H1 (cell line): Measurements from ENCODE around the gene FAM107A. TPM values are rescaled to one million over a fixed set of nuclear protein-coding genes. Genes with fewer than 3 reads are reported as not detected.

Experiments used
- CTCF ChIA-PET: fragments of 300-600 bp; sonication (Branson Sonifier 250); formaldehyde crosslinking; loops from one replicate; lab custom pipeline; 2021; ENCODE audit not compliant: partially characterized antibody; lab: Charles Lee
- POLR2A ChIA-PET: fragments of 300-600 bp; sonication (Branson Sonifier 250); formaldehyde crosslinking; loops from one replicate; lab custom pipeline; 2021; ENCODE audit warnings: inconsistent platforms; ENCODE audit not compliant: partially characterized antibody; lab: Charles Lee
- DNase-seq, 2 experiments: peaks; one replicate each; pipeline versions ENCODE4 v3.0.0 to v3.0.0-alpha.2; 2010 to 2022; ENCODE audit warnings: low spot score in 2 of 2, low read depth in 1 of 2, mixed read lengths in 1 of 2
- FAIRE-seq: peaks from 2 replicates; lab custom pipeline; 2011; peaks lifted over from hg19 to GRCh38; lab: Jason Lieb, UNC
- H2AFZ ChIP-seq: 2 replicates; pipeline ENCODE4 v1.8.1; 2012; ENCODE audit warnings: low read length, inconsistent platforms
- H2AK5ac ChIP-seq: 2 replicates; pipeline ENCODE4 v1.6.1; 2013; ENCODE audit warnings: low read depth, low read length
- H2BK120ac ChIP-seq: replicated peaks from 2 replicates; pipeline ENCODE3; 2013; ENCODE audit warnings: low read depth, low read length, inconsistent platforms
- H2BK12ac ChIP-seq: 2 replicates; pipeline ENCODE4 v1.6.1; 2013; ENCODE audit warnings: low read depth, low read length
- H2BK15ac ChIP-seq: 2 replicates; pipeline ENCODE4 v1.6.1; 2013; ENCODE audit warnings: low read length
- H2BK20ac ChIP-seq: 2 replicates; pipeline ENCODE4 v1.6.1; 2013; ENCODE audit warnings: low read length
- H2BK5ac ChIP-seq: 2 replicates; pipeline ENCODE4 v1.6.1; 2013; ENCODE audit warnings: low read depth, low read length
- H3K14ac ChIP-seq: 2 replicates; pipeline ENCODE4 v1.6.1; 2013; ENCODE audit warnings: inconsistent platforms; ENCODE audit not compliant: insufficient read length
- H3K18ac ChIP-seq: 2 replicates; pipeline ENCODE4 v1.6.1; 2013; ENCODE audit warnings: low read length; ENCODE audit errors: extremely low read depth
- H3K23ac ChIP-seq: 2 replicates; pipeline ENCODE4 v1.6.1; 2013; ENCODE audit warnings: inconsistent platforms; ENCODE audit not compliant: insufficient read length
- H3K23me2 ChIP-seq: 2 replicates; pipeline ENCODE4 v1.6.1; 2013; ENCODE audit warnings: low read depth, low read length
- H3K27ac ChIP-seq: 2 replicates; pipeline ENCODE4 v1.6.1; 2011; ENCODE audit warnings: low read depth, low read length, inconsistent platforms
- H3K27me3 ChIP-seq, 4 experiments: replicated peaks in 1 of 4; 1 replicate in 1 of 4; 2 replicates in 3 of 4; pipeline versions ENCODE4 v1.6.1 to v1.8.1; 2011 to 2013; ENCODE audit warnings: low read length in 3 of 4, mild to moderate bottlenecking in 3 of 4, inconsistent platforms in 2 of 4, mixed read lengths in 2 of 4, moderate library complexity in 1 of 4; ENCODE audit not compliant: control insufficient read depth in 3 of 4, insufficient read depth in 3 of 4; ENCODE audit errors: extremely low read depth in 1 of 4
- H3K36me3 ChIP-seq, 4 experiments: 2 replicates each; pipeline versions ENCODE4 v1.6.1 to v1.8.1; 2011 to 2013; ENCODE audit warnings: mild to moderate bottlenecking in 4 of 4, low read length in 3 of 4, moderate library complexity in 2 of 4, control low read depth in 1 of 4, inconsistent platforms in 1 of 4; ENCODE audit not compliant: insufficient read depth in 4 of 4, control insufficient read depth in 2 of 4
- H3K4ac ChIP-seq: replicated peaks from 2 replicates; pipeline ENCODE3; 2013; ENCODE audit warnings: low read length, low read depth, mixed read lengths, inconsistent platforms; ENCODE audit not compliant: insufficient read length
- H3K4me1 ChIP-seq, 4 experiments: replicated peaks in 1 of 4; 1 replicate in 1 of 4; 2 replicates in 3 of 4; pipeline versions ENCODE4 v1.6.1 to v1.8.1; 2011 to 2013; ENCODE audit warnings: low read length in 3 of 4, inconsistent platforms in 2 of 4, mixed read lengths in 1 of 4; ENCODE audit not compliant: insufficient read depth in 4 of 4, control insufficient read depth in 3 of 4
- H3K4me2 ChIP-seq, 2 experiments: 2 replicates each; pipeline versions ENCODE4 v1.6.1 to v1.8.1; 2011 to 2013; ENCODE audit warnings: low read depth in 2 of 2, low read length in 2 of 2, control low read depth in 1 of 2, inconsistent platforms in 1 of 2, mild to moderate bottlenecking in 1 of 2; ENCODE audit not compliant: insufficient read depth in 1 of 2
- H3K4me3 ChIP-seq, 4 experiments: fragments of 200-600, 300-600 bp in 1 of 4; sonication (generic), shearing (Covaris generic), sonication (Bioruptor Twin) in 1 of 4; 2 replicates each; pipeline versions ENCODE4 v1.5.1 to v1.8.1; 2011 to 2016; ENCODE audit warnings: low read length in 4 of 4, low read depth in 3 of 4, control low read depth in 2 of 4, inconsistent platforms in 2 of 4, mild to moderate bottlenecking in 2 of 4, mixed read lengths in 1 of 4, moderate library complexity in 1 of 4; ENCODE audit not compliant: insufficient read depth in 2 of 4; ENCODE audit errors: extremely low read depth in 1 of 4
- H3K56ac ChIP-seq: replicated peaks from 2 replicates; pipeline ENCODE3; 2013; ENCODE audit warnings: low read depth, mild to moderate bottlenecking, mixed read lengths, low read length, inconsistent platforms; ENCODE audit not compliant: insufficient read length
- H3K79me1 ChIP-seq: 2 replicates; pipeline ENCODE4 v1.6.1; 2013; ENCODE audit warnings: low read depth, low read length, control low read depth
- H3K79me2 ChIP-seq, 2 experiments: 2 replicates each; pipeline versions ENCODE4 v1.6.1 to v1.8.1; 2012 to 2013; ENCODE audit warnings: low read length in 2 of 2, mild to moderate bottlenecking in 2 of 2, inconsistent platforms in 1 of 2; ENCODE audit not compliant: insufficient read depth in 2 of 2, control insufficient read depth in 1 of 2
- H3K9ac ChIP-seq, 4 experiments: replicated peaks in 1 of 4; 1 replicate in 1 of 4; 2 replicates in 3 of 4; pipeline versions ENCODE4 v1.6.1 to v1.8.1; 2011 to 2013; ENCODE audit warnings: low read depth in 3 of 4, low read length in 3 of 4, control low read depth in 2 of 4, mild to moderate bottlenecking in 2 of 4, moderate library complexity in 2 of 4, inconsistent platforms in 1 of 4; ENCODE audit errors: extremely low read depth in 1 of 4
- H3K9me3 ChIP-seq, 2 experiments: 2 replicates each; pipeline versions ENCODE4 v1.6.1 to v1.8.1; 2012 to 2013; ENCODE audit warnings: mild to moderate bottlenecking in 2 of 2, moderate library complexity in 2 of 2, control low read depth in 1 of 2, inconsistent platforms in 1 of 2, low read depth in 1 of 2, low read length in 1 of 2, mixed read lengths in 1 of 2; ENCODE audit not compliant: insufficient read depth in 2 of 2
- H4K20me1 ChIP-seq, 2 experiments: replicated peaks in 1 of 2; 2 replicates each; pipeline versions ENCODE3 to v1.8.1; 2011 to 2013; ENCODE audit warnings: inconsistent platforms in 2 of 2, low read length in 2 of 2, mild to moderate bottlenecking in 1 of 2; ENCODE audit not compliant: insufficient read depth in 2 of 2, control insufficient read depth in 1 of 2
- H4K5ac ChIP-seq: 2 replicates; pipeline ENCODE4 v1.6.1; 2013; ENCODE audit warnings: low read length, low read depth, mixed read lengths, inconsistent platforms; ENCODE audit not compliant: insufficient read length
- H4K8ac ChIP-seq: 2 replicates; pipeline ENCODE4 v1.8.0; 2013; ENCODE audit warnings: mild to moderate bottlenecking, moderate library complexity, low read length, inconsistent platforms; ENCODE audit not compliant: insufficient read depth; ENCODE audit errors: extremely low read depth
- H4K91ac ChIP-seq: replicated peaks from 2 replicates; pipeline ENCODE3; 2013; ENCODE audit warnings: low read length, mixed read lengths, inconsistent platforms; ENCODE audit not compliant: insufficient read length
- CTCF ChIP-seq, 3 experiments: IDR thresholded peaks; 1 replicate in 2 of 3; 2 replicates in 1 of 3; pipeline versions ENCODE4 v1.5.1 to v1.6.1; 2011; ENCODE audit warnings: low read length in 3 of 3, mild to moderate bottlenecking in 3 of 3, inconsistent platforms in 2 of 3, low read depth in 1 of 3, moderate library complexity in 1 of 3; ENCODE audit not compliant: insufficient read depth in 1 of 3; ENCODE audit errors: control extremely low read depth in 1 of 3
- KDM1A ChIP-seq: fragments of 200-600, 300-600 bp; sonication (generic); IDR thresholded peaks from 2 replicates; pipeline ENCODE4 v1.7.1; 2016; ENCODE audit warnings: mild to moderate bottlenecking, low read length, borderline replicate concordance
- SAP30 ChIP-seq: fragments of 300-600 bp; sonication (generic); IDR thresholded peaks from 2 replicates; pipeline ENCODE4 v1.7.1; 2012; ENCODE audit warnings: low read length, moderate library complexity, mild to moderate bottlenecking, inconsistent platforms; ENCODE audit not compliant: insufficient read depth, insufficient replicate concordance
- WGBS, 2 experiments: shearing (Covaris generic) in 1 of 2; methylation state at CpG; one replicate each; pipeline versions ENCODE4 v1.1.6 to v1.1.7; 2013 to 2015; ENCODE audit warnings: low lambda C conversion rate in 2 of 2, mixed read lengths in 2 of 2, inconsistent platforms in 1 of 2, low coverage in 1 of 2, missing lambda C conversion rate in 1 of 2; ENCODE audit not compliant: insufficient replicate concordance in 2 of 2, insufficient coverage in 1 of 2, insufficient read length in 1 of 2; ENCODE audit errors: extremely low coverage in 1 of 2, missing lambda C conversion rate in 1 of 2; 5-methylcytosine and 5-hydroxymethylcytosine counted together
- polyA plus RNA-seq, 7 experiments: library from polyadenylated mRNA; depleted of rRNA in 3 of 7; stranded (reverse) in 5 of 7; unstranded in 2 of 7; fragments of >200 nt in 5 of 7; fragments of 200-250 nt in 2 of 7; gene quantifications; 1 replicate in 5 of 7; 2 replicates in 1 of 7; 4 replicates in 1 of 7; pipeline versions ENCODE4 v1.2.1 to v1.2.3, GENCODE V29; 2011 to 2013; ENCODE audit warnings: missing spikeins in 2 of 7, mixed read lengths in 2 of 7
- total RNA-seq: library from RNA; stranded (reverse); fragmentation: NEBNext Ultra II Directional; extraction: Animal tissue kit (Norgen Biotek cat#: 25700); gene quantifications from 2 replicates; pipeline ENCODE4 v1.2.1, GENCODE V29; 2021

The FAM107A gene
- total and polyA plus RNA-seq, 2 of the 8 experiments (the other 6 are each of a cell fraction or from before 2014, with no cell fraction given), result 0.51 to 0.65 TPM

GRCh38 chr3:58566398-58567250 is 10.6 kb downstream of the FAM107A start:
- Histone ChIP-seq H3K4me3 (no peak overlapping the region; a peak in 1 of 8 replicates), H2BK120ac (no peak overlapping the region), H3K14ac (no peak overlapping the region), H3K4me2 (peak overlapping the region; percentile 49), H3K27ac (no peak overlapping the region), H4K91ac (peak overlapping the region; percentile 30), H2BK12ac (peak overlapping the region; percentile 90; the same call in 1 of the 2 replicates), H3K4ac (no peak overlapping the region), H3K36me3 (no peaks in the 10 kb centered on the region), H2AFZ (no peak overlapping the region), H3K27me3 (peaks cover 0 to 2% (median 0%) of the 10 kb centered on the region in 4 experiments; a peak in 2 of 7 replicates)
- POLR2A ChIA-PET, result interaction anchor here (1.0 to 1.4 kb wide), 5 partner anchors 10 to 71 kb away, joined by 3 to 7 read pairs (median 4); no protein-coding TSS in a partner anchor
- no peak for DNase-seq
- TF ChIP-seq SAP30, result no peak
- TF ChIP-seq CTCF (IDR thresholded peaks at IDR 0.05; ENCODE audit: control extremely low read depth in 1 of 3, insufficient read depth in 1 of 3, low read depth in 1 of 3, low read length in 3 of 3), result 0 out of 4 replicates have a peak, but pooled peaks of 1 of the 3 experiments have one; percentile 0
- TF ChIP-seq KDM1A, result peak; percentile 59; the same call in 1 of the 2 replicates
- TF ChIP-seq, all 59 proteins: peak for 2
- no peak overlapping the region for H3K23ac ChIP-seq
- H2BK5ac ChIP-seq, result peak overlapping the region; percentile 66; the same call in 1 of the 2 replicates
- H3K23me2 ChIP-seq, result no peaks in the 10 kb centered on the region; the same call in 1 of the 2 replicates
- peak overlapping the region; percentile 46; the same call in 1 of the 2 replicates for H2BK15ac ChIP-seq
- no peak overlapping the region for H4K5ac ChIP-seq
- FAIRE-seq, result no peak
- CTCF ChIA-PET, result interaction anchor here (0.7 to 40.0 kb wide), 17 partner anchors 8 to 486 kb away, joined by 3 to 994 read pairs (median 9); partner anchors contain the start of genes FAM107A and KCTD6
- H3K9me3 ChIP-seq, result no peaks in the 10 kb centered on the region
- H3K18ac ChIP-seq, result peak overlapping the region; percentile 67; the same call in 1 of the 2 replicates
- H2BK20ac ChIP-seq, result peak overlapping the region; percentile 80; the same call in 1 of the 2 replicates
- H3K4me1 ChIP-seq, result peaks cover 6 to 22% (median 18%) of the 10 kb centered on the region in 4 experiments
- no peaks in the 10 kb centered on the region for H4K20me1 ChIP-seq
- H3K56ac ChIP-seq, result no peak overlapping the region
- no peak overlapping the region for H3K9ac ChIP-seq
- H3K79me1 ChIP-seq, result no peaks in the 10 kb centered on the region; the same call in 1 of the 2 replicates
- WGBS, 2 experiments, result 63% methylated on average over 9 of the region's 9 CpGs; no CpG with 5 or more reads in 1 of the 2 experiments
- no peak overlapping the region for H4K8ac ChIP-seq
- H3K79me2 ChIP-seq, result no peaks in the 10 kb centered on the region
- peak overlapping the region; percentile 80 for H2AK5ac ChIP-seq
